NCI-H526 (cell line): ENCODE results near the gene C2orf81.
A peak's percentile ranks its signal among the peaks of the same experiment; 100 is the strongest.

Experiments used
- DNase-seq, 2 experiments: peaks; one replicate each; lab custom pipeline; 2025; lab: John Stamatoyannopoulos, UW

C2orf81 gene

DNA sequence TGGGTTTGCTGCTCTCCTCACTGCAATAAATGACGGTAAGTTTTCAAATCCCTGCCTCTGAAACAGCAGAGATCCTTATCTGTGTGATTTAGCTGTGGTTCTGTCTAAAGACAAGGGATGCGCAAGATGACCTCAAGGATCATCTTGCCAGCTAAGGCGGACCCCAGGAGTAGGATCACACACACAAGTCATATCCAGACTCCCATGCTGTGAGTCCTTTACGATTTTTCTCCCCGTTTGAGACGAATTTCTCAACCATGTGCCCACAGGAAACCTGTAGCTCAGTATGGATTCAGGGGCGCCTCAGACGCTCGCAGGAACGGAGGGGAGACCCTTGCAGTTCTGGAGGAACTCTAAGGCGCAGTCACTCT, 30.2 kb downstream of the C2orf81 start:
- DNase-seq = peak in 1 of 2 experiments; percentile 54

DNA sequence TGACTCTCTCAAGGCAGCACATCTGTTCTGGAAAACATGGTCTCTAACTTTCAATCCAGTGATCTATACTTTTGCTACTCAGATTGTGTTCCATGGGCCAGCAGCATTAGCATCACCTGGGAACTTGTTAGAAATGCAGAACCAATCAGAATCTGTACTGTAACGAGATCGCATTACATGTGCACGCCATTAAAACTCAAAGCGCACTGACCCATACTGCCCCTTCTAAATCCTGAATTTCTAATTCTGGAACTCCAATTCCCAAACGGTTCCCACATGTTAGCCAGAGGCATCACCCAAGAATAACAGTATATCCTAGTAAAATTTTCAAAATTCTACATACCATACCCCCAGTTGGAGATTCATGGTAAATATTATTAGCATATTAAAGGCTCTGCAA, 30.8 kb downstream of the C2orf81 start:
- no peak for DNase-seq

DNA sequence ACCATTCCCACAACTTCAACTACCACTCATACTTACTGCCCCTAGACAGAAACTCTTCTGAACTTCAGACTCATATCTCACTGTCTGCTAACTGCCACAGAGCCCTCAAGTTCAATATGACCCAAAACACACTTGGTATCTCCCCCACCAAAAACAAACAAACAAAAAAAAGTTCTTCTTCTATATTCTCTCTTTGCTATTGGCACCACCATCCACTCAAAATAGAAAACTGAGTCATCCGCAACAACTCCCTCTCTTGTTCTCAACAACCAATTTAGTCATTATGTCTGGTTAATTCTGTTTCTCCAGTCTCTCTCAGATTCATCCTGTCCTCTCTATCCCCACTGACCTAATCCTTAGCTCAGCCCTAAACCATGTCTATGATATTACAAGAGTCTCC, 34.1 kb downstream of the C2orf81 start:
- DNase-seq = no peak

DNA sequence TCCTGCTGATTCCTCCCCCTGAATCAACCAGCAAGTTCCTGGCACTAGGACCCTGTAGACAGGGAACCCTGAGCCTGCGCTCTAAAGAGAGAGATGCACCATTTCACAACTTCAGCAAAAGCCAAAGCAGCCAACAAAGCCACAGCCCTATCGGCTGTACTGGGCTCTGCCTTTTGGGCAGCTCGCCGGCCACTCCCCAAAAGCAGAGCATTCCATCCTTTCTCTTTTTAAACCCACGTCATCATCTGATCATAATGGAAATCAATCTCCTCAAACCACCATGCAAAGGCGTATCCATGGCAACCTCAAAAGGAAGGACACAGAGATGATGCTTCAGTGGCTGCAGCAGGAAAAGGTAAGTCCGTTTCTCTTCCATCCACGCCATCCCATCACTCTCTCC, 36.0 kb downstream of the C2orf81 start:
- no peak for DNase-seq

DNA sequence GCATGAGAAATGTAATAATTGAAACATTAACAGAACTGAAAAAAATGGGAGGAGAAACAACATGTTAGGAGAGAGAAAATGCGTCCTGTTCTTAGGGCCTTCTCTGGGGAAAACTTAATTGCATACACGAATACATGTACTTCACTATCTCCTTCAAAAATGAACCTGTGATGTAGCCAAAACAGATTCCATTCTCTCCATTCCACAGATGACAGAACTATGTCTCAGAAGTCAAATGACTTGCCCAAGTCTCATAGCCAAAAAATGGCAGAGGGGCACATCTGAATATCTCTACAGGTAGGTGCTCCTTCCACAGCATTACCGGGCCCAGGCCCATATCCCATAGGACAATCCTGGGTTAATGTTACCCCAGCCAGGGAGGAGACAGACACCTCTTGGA, 37.4 kb downstream of the C2orf81 start:
- no peak for DNase-seq

GRCh38 chr2:74383254-74383653, 38.2 kb downstream of the C2orf81 start:
- no peak for DNase-seq

GRCh38 chr2:74381751-74382150, 39.7 kb downstream of the C2orf81 start:
- DNase-seq = no peak

DNA sequence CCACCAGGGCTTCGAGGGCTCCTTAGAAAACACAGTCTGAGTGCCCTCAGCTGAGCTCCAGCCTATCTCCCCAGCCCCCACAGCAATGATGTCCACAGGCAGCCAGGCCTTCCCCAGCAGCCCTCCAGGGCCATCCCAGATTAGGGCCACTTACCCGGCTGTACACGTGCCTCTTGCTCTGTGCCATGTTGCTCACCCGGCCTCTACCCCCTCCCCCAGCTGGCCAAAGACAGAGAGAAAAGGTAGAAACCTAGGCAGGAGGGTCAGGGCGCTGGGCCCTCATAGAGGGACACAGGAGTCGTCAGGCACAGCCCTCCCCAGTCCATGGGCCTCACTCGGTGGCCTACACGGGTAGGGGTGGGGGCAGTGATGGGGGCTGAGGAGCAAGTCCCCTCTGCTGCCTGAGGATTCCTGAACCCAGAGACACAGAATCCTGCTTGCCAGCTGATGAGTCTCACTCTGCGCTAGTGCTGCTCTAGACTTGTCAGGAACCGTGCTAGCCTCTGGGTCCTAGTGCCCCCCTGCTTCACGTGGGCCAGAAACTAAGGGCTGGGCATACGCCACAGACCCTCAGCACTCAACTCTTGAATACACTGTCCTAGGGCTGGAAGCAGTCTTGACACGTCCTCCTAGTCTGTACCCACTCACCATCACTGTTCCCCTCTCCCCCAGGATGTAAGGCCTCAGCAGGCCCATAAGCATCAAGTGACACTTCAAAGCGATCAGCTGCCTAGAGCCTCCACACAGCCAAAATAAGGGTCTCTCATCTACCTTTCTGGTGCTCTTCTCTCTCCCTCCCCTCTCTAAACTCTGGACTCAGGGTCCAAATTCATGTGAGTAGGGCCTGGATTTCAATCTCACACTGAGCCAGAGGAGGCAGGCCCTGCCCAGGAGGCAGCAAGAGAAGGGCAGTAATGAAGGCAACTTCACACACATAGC, 41.3 kb downstream of the C2orf81 start, which contains the start of gene DCTN1:
Gene DCTN1, minus strand, starts transcription at position 461 of the 939 bp plus-strand sequence. Its CDS starts 274 bp downstream, at position 187.
- DNase-seq = peak; percentile 4 to 31

DNA sequence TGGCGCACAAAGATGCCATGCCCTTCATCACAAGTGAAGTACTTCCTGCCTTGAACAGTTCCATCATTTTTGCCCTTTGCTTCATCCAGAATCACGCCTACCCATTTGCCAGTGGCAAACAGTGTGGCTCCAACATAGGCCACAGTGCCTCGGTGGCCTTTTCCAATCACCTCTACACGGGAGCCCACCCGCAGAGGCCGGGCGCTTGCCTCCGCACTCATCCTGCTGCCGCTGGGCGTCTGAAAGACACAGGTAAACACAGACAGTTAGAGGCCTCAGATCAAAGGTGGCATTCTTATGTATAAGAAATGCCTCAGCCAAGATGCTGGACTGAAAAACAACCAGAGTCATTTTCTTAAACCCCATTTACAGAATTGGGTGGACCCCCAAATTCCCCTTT, 43.4 kb downstream of the C2orf81 start:
- DNase-seq = no peak

GRCh38 chr2:74375838-74376237, 45.6 kb downstream of the C2orf81 start:
- no peak for DNase-seq

- peak; percentile 82 to 94 for DNase-seq
Measured at GRCh38 chr2:74374509-74375205, 46.8 kb downstream of the C2orf81 start.

DNA sequence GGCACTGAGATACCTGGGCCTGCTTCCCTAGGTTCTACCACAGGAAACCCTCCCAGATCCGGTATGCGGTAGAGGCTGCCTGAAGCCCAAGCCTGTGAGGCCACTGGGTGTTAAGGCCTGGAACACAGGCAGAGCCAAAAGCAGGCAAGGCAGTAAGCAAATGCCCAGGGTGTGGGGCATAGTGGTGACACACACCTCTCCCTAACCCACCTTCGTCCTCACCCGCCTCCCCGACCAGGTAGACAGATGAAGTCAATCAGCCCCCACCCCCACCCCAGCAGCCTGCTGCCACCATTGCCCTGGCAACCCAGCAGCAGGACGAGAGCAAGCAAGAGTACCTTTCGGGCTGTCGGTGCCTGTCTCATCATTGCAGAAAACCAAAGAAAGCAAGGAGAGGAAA, 47.4 kb downstream of the C2orf81 start:
- DNase-seq = peak; percentile 24 to 44

GRCh38 chr2:74373221-74373676, 48.2 kb downstream of the C2orf81 start:
- peak; percentile 86 to 91 for DNase-seq

DNA sequence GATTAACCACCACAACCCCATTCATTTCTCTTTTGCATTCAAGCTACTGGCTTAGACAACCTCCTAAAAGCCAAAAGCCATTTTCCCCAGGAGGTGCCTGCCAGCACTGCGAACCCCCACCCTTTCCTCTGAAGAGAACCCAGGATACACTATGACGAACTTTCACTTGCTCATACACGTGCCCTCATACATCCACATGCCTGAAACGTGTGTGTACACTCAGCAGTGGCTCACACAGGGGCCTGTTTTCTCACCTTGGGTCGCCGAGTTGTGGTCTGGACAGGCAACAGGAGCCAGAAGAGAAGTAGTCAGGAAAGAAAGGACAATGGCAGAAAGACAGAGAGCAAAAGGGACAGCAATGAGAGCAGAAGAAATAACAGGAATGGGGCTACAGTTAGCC, 48.7 kb downstream of the C2orf81 start:
- DNase-seq = no peak

DNA sequence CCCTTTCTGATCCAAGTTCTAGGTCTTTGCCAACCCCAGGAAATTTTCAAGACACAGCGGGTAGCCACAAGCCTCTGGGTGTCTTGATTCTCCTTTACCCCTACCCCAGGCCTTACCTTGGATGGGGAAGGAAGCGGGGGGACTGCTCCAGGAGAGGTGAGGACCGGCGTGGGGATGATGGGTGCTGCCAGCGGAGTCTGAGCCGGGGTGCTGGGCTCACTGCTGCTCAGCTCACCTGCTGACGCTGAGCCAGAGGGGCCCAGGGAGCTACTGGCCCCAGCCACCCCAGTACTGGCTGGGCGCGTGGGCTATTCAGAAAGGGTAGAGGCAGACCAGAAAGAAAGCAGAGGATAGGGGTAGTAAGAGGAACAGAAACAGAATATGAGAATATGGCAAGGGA, 50.0 kb downstream of the C2orf81 start:
- no peak for DNase-seq

GRCh38 chr2:74369976-74370375, 51.4 kb downstream of the C2orf81 start:
- DNase-seq = no peak

- no peak for DNase-seq
Measured at GRCh38 chr2:74368499-74368898, 52.9 kb downstream of the C2orf81 start.

DNA sequence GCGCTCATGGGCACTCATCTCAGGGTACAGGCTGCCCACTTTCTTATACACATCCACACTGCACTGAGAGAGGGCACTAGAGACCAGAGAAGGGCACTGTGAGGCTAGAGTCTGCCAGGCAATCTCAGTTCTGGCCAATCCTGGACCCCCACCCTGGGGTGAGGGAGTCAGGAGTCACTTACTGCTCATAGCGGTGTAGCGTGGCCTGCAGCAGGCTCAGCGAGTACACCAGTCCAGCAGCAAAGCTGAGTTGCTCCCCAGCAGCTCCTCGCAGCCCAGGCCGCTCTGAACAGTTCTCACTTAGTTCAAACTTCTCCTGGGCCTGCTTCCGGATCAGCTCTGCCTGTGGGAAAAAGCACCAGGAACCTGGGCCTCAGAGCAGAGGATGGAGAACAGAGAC, 53.6 kb downstream of the C2orf81 start:
- no peak for DNase-seq

GRCh38 chr2:74366036-74366435, 55.4 kb downstream of the C2orf81 start:
- no peak for DNase-seq

DNA sequence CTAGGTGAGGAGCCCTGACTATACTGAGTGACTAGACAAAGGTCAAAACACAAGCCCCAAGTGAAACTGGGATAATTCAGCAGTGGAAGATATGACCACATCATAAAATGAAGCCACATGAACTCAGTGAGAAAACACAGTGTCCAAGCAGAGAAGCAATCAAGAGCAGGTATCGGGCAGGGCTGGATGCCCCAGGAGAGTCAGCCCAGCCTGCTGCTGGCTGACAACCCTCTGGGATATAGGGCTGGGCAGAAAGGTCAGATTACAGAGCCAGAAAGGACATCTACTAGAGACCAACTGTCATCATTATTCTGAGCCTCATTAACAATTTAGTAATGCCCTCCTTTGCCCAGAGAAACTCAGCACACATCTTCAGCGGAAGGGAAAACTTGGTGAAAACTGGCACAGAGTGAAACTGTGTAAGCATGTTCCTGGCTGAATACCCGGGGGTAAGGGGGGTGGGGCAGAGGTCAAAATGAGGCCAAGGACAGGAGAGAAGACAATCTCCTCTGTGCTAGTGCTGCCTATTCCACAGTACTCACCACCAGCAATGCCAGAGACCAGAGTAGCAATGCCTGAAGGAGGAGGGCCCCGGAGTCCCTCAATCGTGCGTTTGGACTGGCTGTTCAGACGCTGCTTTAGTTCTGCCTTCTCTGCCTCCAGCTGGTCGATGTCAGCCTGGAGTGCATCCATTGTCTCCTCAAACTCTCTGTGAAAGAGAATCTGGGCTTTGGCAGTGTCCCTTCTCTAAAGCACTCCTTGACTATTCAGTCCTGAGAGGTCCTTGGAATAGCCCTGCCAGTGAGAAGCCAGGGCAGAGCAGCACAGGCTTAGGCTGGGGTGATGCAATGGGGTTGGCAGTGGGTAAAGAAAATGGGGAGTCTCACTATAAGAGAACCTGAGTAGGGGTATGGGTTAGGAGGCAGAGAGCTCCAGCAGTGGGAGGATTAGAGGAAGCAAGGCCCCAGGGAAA, 56.6 kb downstream of the C2orf81 start:
- DNase-seq = no peak
